HG02938 (cell line): ENCODE results near the gene LRRC32.

ENCODE experiments used
- ATAC-seq: cut with Tn5 transposase; IDR thresholded peaks from one replicate; pipeline ENCODE4 v1.9.1; 2021; ENCODE audit warnings: mild to moderate bottlenecking, moderate library complexity; ENCODE audit not compliant: unreplicated experiment

LRRC32 gene

GRCh38 chr11:76700177-76701100, 29.9 kb upstream of the LRRC32 start:
- no peak for ATAC-seq

DNA sequence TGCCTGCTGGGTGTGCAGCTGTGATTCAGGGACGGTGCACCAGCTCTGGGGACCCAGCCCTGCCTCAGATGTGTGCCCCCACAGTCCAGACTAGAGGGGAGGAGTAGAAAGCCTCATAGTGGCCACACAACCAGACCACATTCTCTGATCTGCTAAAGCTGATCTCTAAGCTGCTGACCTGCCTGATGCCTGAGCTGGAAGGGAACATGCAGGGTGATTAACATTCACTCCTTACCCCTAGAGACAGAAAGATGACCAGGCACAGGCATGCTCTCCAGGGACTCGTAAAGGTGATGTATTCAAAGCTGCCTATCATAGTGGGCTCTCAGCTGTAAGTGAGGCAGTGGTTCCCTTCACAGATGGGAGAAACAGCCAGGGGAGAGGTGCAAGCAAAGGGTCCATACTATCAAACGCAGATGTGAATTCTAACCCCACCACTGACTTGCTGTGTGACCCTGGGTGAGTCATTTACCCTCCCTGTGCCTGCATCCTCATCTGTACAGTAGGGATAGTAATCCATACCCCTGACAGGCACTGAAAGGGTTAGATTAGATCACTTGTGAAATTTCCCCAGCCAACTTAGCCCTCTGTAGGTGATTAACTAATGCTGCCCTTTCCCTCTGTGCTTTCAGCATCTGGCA, 29.0 kb upstream of the LRRC32 start:
- ATAC-seq, result no peak

- no peak for ATAC-seq
Observed at GRCh38 chr11:76698321-76699043, 27.9 kb upstream of the LRRC32 start.

DNA sequence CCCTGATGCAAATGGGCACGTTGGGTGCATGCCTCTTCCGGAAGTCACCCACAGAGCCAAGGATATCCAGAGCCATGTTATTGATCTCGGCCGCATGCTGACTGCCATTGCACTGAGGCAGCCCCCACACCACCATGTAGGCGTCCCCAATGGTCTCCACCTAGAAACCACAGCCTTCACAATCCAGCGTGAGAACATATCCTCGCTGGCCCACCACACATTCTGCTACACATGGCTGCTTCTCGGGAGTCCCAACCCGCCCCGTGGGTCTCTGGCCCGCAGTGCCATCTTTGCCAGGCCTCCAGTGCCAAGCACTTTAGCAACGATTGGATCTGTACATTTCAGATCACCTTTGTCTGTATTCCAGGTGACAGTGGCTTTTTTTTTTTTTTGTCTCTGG, 26.2 kb upstream of the LRRC32 start:
- ATAC-seq, result no peak

DNA sequence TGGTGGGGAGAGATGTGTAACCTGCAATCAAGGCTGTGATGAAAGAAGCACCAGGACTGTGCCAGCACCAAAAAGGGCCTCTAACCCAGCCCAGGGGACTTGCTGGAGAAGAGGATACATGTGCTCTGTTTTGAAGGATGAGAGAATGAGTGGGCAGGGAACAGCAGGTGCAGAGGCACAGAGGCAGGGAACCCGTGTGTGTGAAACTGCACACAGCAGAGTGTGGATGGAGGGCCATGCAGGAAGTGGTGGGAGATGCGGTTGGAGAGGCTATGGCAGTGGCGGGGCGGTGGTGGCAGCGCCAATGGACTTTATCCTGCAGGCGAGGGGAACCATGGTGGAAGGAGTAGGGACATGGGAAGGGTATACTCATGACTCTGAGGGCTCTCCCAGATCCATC, 25.2 kb upstream of the LRRC32 start:
- ATAC-seq, result no peak

GRCh38 chr11:76695133-76695532, 24.6 kb upstream of the LRRC32 start:
- no peak for ATAC-seq

DNA sequence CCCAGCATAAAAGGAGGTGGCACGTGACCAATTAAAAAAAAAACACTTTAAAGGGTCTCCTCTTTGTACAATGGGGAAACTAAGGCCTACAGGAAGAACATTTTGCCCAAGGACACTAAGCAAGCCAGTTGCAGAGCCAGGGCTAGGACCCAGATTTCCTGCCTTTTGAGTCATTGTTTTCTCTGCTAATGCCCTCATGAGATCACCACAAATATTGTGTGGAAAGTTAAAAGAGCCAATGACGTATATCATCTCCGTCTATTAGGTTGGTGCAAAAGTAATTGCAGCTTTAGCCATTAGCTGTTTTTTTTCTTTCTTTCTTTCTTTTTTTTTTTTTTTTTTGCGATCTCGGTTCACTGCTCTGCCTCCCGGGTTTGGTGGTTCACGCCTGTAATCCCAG, 24.1 kb upstream of the LRRC32 start:
- no peak for ATAC-seq

DNA sequence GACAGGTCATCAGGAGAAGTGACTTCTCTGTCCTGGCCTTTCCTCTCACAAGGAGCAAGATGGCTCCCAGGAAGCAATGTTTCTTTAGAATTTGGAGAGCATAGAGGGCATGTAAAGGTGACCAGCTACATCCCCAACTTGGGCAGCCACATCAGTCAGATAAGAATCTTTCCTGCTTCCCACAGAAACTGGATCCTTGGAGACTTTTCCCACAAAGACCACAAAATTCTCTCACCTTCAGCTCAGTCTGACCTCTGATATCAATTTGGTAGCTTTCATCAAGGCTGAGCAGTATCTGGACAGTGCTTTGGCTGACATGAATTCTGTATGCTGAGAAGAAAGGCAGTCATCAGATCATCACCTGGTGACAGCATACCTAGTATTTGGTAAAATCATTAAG, 23.3 kb upstream of the LRRC32 start:
- no peak for ATAC-seq

GRCh38 chr11:76692956-76693355, 22.4 kb upstream of the LRRC32 start:
- ATAC-seq, result no peak

- ATAC-seq, result no peak
Observed at GRCh38 chr11:76691655-76692054, 21.1 kb upstream of the LRRC32 start.

- no peak for ATAC-seq
Observed at GRCh38 chr11:76690736-76691135, 20.2 kb upstream of the LRRC32 start.

- no peak for ATAC-seq
Observed at GRCh38 chr11:76689313-76690260, 19.0 kb upstream of the LRRC32 start.

GRCh38 chr11:76688146-76688545, 17.6 kb upstream of the LRRC32 start:
- ATAC-seq, result no peak

DNA sequence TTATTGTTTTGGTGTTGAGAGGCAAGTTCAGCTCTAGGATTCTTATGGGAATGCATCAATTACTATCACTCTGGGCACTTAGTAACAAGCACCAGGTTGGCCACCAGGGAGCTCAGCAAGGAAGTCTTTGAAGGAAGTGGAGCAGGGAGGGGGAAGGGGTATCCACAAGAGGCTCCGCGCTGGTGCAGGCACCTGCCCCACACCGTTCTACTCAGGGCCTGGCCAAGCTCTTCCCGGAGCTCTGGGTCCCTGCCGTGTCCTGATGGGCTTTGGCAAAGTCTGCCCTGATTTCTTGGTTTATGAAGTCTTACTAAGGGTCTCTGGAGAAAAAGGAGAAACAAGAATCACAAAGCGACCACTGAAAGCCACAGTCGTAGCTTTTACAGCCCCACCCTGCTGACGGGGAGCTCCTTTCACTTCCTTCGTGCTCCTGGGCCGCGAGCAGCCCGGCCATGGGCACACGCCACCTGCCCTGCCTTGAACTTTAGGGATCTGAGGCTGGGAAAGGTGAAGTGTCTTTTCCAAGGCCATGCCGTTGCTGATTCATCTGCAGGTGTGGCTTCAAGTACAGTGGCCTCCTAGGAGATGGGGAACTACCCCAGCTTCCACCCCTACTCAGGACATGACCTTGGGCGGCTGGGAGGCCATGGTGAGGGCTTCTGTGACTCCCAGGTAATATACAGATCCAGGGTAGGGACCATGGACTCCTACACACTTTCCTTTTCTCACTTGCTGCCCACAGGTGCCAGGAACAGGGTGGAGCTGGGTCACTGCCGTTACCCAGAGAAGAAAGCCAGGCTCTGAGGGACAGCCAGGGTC, 15.9 kb upstream of the LRRC32 start:
- ATAC-seq, result no peak

DNA sequence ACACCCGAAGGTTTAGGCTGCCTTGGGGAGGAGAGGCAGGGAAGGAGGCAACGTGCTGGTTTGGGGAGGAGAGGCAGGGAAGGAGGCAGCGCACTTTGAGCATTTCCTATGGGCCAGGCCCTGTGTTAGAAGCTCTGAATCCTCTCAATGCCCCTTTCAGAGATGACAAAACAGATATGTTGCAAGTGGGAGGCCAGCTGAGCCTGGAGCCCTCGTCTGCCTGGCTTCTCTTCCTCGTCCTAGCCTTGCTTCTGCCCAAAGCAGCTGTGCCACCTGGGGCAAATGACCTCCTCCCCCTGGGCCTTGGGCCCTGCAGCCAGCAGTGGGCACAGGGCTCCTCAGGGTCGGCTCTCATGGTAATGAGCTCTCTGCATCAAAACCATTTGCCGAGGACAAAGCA, 15.3 kb upstream of the LRRC32 start:
- no peak for ATAC-seq

DNA sequence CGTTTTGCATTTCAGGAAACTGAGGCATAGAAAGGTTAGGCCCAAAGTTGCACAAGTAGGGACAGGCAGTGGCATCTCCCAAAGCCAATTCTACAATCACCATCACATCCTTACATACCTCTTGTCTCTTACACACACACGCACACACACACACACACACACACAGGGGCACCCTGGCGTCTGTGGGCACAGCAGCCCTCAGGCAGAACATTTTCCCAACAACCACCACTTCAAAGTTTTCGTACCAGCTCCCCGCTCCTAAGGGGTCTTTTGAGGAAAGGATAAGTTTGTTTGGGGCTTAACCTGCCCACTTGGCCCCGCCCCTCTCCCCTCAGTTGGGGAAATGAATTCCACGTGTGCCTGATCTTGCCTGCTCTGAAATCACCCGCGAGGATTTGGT, 14.7 kb upstream of the LRRC32 start:
- no peak for ATAC-seq

- no peak for ATAC-seq
Observed at GRCh38 chr11:76684516-76684915, 14.0 kb upstream of the LRRC32 start.

GRCh38 chr11:76683161-76684095, 12.9 kb upstream of the LRRC32 start:
- no peak for ATAC-seq

- ATAC-seq, result no peak
Observed at GRCh38 chr11:76682684-76683083, 12.1 kb upstream of the LRRC32 start.
